ENCODE data around the gene SSTR4. TPM values are rescaled to one million over a fixed set of nuclear protein-coding genes. Genes with fewer than 3 reads are reported as not detected.

Gene SSTR4
- total RNA-seq, 3 donors from 2014 or later, result not detected

GRCh38 chr20:23063581-23063980, 28.5 kb downstream of the SSTR4 start:
- H3K9me3 ChIP-seq, result no peaks in the 10 kb centered on the region
- H3K4me1 ChIP-seq, result no peaks in the 10 kb centered on the region
- DNase-seq (ENCODE audit: low spot score in 2 of 2), result no peak
- TF ChIP-seq POLR2AphosphoS5 (IDR thresholded peaks at IDR 0.05), result no peak
- no peak for TF ChIP-seq CTCF (IDR thresholded peaks at IDR 0.05)
- no peak for TF ChIP-seq POLR2A (IDR thresholded peaks at IDR 0.05)
- no peak overlapping the region for H3K27ac ChIP-seq
- no peaks in the 10 kb centered on the region for H3K27me3 ChIP-seq
- no peaks in the 10 kb centered on the region for H3K36me3 ChIP-seq
- H3K4me3 ChIP-seq, result no peak overlapping the region
- intact Hi-C loops (cut with DNase I; ENCODE audit: low total_unique reads), result no loop called here

- H3K36me3 ChIP-seq, result no peaks in the 10 kb centered on the region
- no peak for TF ChIP-seq POLR2AphosphoS5 (IDR thresholded peaks at IDR 0.05)
- intact Hi-C loops (cut with DNase I; ENCODE audit: low total_unique reads), result no loop called here
- no peak overlapping the region for H3K4me3 ChIP-seq
- no peak for DNase-seq (ENCODE audit: low spot score in 2 of 2)
- no peaks in the 10 kb centered on the region for H3K4me1 ChIP-seq
- H3K27ac ChIP-seq, result no peak overlapping the region
- H3K27me3 ChIP-seq, result no peaks in the 10 kb centered on the region
- H3K9me3 ChIP-seq, result no peaks in the 10 kb centered on the region
These were observed 30.4 kb downstream of the SSTR4 start for GRCh38 chr20:23065266-23066201.

GRCh38 chr20:23066772-23067171, 31.7 kb downstream of the SSTR4 start:
- DNase-seq (ENCODE audit: low spot score in 2 of 2), result no peak
- H3K27ac ChIP-seq, result no peak overlapping the region
- TF ChIP-seq POLR2A (IDR thresholded peaks at IDR 0.05), result no peak
- no peak for TF ChIP-seq POLR2AphosphoS5 (IDR thresholded peaks at IDR 0.05)
- no peak for TF ChIP-seq CTCF (IDR thresholded peaks at IDR 0.05)
- H3K36me3 ChIP-seq, result no peaks in the 10 kb centered on the region
- no peaks in the 10 kb centered on the region for H3K4me1 ChIP-seq
- intact Hi-C loops (cut with DNase I; ENCODE audit: low total_unique reads), result no loop called here
- no peaks in the 10 kb centered on the region for H3K9me3 ChIP-seq
- no peak overlapping the region for H3K4me3 ChIP-seq
- H3K27me3 ChIP-seq, result no peaks in the 10 kb centered on the region

GRCh38 chr20:23068283-23068682, 33.2 kb downstream of the SSTR4 start:
- Histone ChIP-seq H3K4me1 (no peaks in the 10 kb centered on the region), H3K27ac (no peak overlapping the region), H3K27me3 (no peaks in the 10 kb centered on the region), H3K9me3 (no peaks in the 10 kb centered on the region), H3K4me3 (no peak overlapping the region), H3K36me3 (no peaks in the 10 kb centered on the region)
- intact Hi-C loops (cut with DNase I; ENCODE audit: low total_unique reads), result no loop called here
- no peak for DNase-seq (ENCODE audit: low spot score in 2 of 2)
- TF ChIP-seq POLR2AphosphoS5 (IDR thresholded peaks at IDR 0.05) (no peak), POLR2A (IDR thresholded peaks at IDR 0.05) (no peak), CTCF (IDR thresholded peaks at IDR 0.05) (no peak)

GRCh38 chr20:23069108-23069507, 34.0 kb downstream of the SSTR4 start:
- Histone ChIP-seq H3K27ac (no peak overlapping the region), H3K27me3 (no peaks in the 10 kb centered on the region), H3K4me3 (no peak overlapping the region), H3K36me3 (no peaks in the 10 kb centered on the region), H3K9me3 (no peaks in the 10 kb centered on the region), H3K4me1 (no peaks in the 10 kb centered on the region)
- DNase-seq (ENCODE audit: low spot score in 2 of 2), result no peak
- TF ChIP-seq POLR2A (IDR thresholded peaks at IDR 0.05) (no peak), CTCF (IDR thresholded peaks at IDR 0.05) (no peak), POLR2AphosphoS5 (IDR thresholded peaks at IDR 0.05) (no peak)
- intact Hi-C loops (cut with DNase I; ENCODE audit: low total_unique reads), result no loop called here
